Right renal pelvis (tissue), 4 donors: Measurements from ENCODE around the gene INMT. TPM values are rescaled to one million over a fixed set of nuclear protein-coding genes. Genes with fewer than 3 reads are reported as not detected.
"Not testable (repeated sequence)": the region's sequence is repeated elsewhere in the genome, so short reads cannot be mapped to it uniquely, and the experiment has no call there.

Experiments used
- DNase-seq, 4 donors: peaks; one replicate each; pipeline ENCODE4 v3.0.0-alpha.2; 2013; ENCODE audit warnings: low read depth in 4 of 4, low spot score in 3 of 4, missing footprints in 1 of 4
- polyA plus RNA-seq, 4 donors: library from polyadenylated mRNA; unstranded; fragments of 120-200 nt; gene quantifications; one replicate each; pipeline ENCODE4 v1.2.1, GENCODE V29; 2013; ENCODE audit not compliant: insufficient read length in 4 of 4

Gene INMT
- 1 to 10 TPM in 3 of 4 donors, under 1 TPM in 1; 0.93 to 2.8 (median 1.9) TPM for polyA plus RNA-seq

- no peak for DNase-seq
Observed at GRCh38 chr7:30751696-30752273, at the start of gene INMT. INMT (plus strand) TSS chr7:30752135; CDS start chr7:30752151, 16 bp downstream.

- no peak for DNase-seq
Observed at GRCh38 chr7:30702200-30702599, 49.7 kb upstream of the INMT start.

GRCh38 chr7:30703756-30704155 is 48.2 kb upstream of the INMT start:
- DNase-seq = no peak

- no peak for DNase-seq
Observed at GRCh38 chr7:30705008-30705407, 46.9 kb upstream of the INMT start.

- no peak for DNase-seq
Observed at GRCh38 chr7:30705596-30705995, 46.3 kb upstream of the INMT start.

GRCh38 chr7:30706316-30706715 is 45.6 kb upstream of the INMT start:
- no peak for DNase-seq

GRCh38 chr7:30706908-30707307 is 45.0 kb upstream of the INMT start:
- DNase-seq = no peak

- DNase-seq = no peak
Observed at GRCh38 chr7:30707391-30708357, 44.3 kb upstream of the INMT start.

- no peak for DNase-seq
Observed at GRCh38 chr7:30708412-30708811, 43.5 kb upstream of the INMT start.

GRCh38 chr7:30708983-30709382 is 43.0 kb upstream of the INMT start:
- DNase-seq = no peak

GRCh38 chr7:30709549-30709948 is 42.4 kb upstream of the INMT start:
- DNase-seq = no peak

GRCh38 chr7:30710669-30711068 is 41.3 kb upstream of the INMT start:
- no peak for DNase-seq

GRCh38 chr7:30713392-30713791 is 38.5 kb upstream of the INMT start:
- no peak for DNase-seq

- no peak for DNase-seq
Observed at GRCh38 chr7:30714129-30714528, 37.8 kb upstream of the INMT start.

GRCh38 chr7:30717181-30717580 is 34.8 kb upstream of the INMT start:
- DNase-seq = no peak

- DNase-seq = not testable (repeated sequence)
Observed at GRCh38 chr7:30719434-30719833, 32.5 kb upstream of the INMT start.

GRCh38 chr7:30721211-30721610 is 30.7 kb upstream of the INMT start:
- no peak for DNase-seq

- no peak for DNase-seq
Observed at GRCh38 chr7:30722187-30722586, 29.7 kb upstream of the INMT start.

- DNase-seq = no peak
Observed at GRCh38 chr7:30722671-30723070, 29.3 kb upstream of the INMT start.

GRCh38 chr7:30723776-30724175 is 28.2 kb upstream of the INMT start:
- DNase-seq = no peak

- DNase-seq = no peak
Observed at GRCh38 chr7:30726296-30727006, 25.5 kb upstream of the INMT start.
